Gastroesophageal sphincter (tissue), 3 donors: ENCODE results near the gene LRP1-AS.

Source experiments
- POLR2AphosphoS5 ChIP-seq: sonication (generic); formaldehyde crosslinking; IDR thresholded peaks from one replicate; pipeline ENCODE4 v1.6.1; 2017; ENCODE audit warnings: antibody characterized with exemption
- TF ChIP-seq, protein P1 (sequence below), 4 experiments: fragments of 200-600 bp in 2 of 4; fragments of 450-650 bp in 2 of 4; sonication (generic) in 1 of 4; IDR thresholded peaks; one replicate each; pipeline ENCODE4 v1.5.1; 2017 to 2019; ENCODE audit warnings: antibody characterized with exemption in 4 of 4, mild to moderate bottlenecking in 2 of 4, moderate library complexity in 2 of 4

DNA sequence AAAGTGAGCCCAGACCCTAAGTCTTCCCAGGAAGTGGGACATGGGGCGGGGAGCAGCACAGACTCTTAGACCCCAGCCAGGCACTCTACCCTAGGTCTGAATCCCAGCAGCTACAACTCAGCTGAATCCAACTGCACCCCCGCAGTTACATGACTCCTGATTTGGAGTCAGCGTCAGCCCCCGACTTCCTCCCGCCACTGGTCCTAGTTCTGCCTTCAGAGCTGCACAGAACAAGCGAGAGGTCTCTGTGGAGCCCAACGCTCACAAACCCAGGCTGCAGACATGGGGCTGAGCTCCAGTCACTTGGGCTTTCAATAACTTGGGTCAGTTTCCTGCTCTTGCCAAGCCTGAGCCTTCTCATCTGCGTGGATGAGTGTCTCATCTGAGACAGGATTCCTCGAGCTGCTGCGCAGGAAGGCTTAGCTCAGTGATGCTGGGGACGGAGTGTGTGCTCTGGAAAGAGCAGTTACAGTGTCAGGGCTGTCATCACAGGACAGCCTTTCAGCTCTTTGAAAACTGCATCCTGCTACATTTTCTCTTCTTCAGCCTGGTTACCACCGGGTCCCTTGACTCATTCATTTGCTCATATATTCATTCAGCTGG, 38.6 kb upstream of the LRP1-AS start:
- TF ChIP-seq, protein P1, sequence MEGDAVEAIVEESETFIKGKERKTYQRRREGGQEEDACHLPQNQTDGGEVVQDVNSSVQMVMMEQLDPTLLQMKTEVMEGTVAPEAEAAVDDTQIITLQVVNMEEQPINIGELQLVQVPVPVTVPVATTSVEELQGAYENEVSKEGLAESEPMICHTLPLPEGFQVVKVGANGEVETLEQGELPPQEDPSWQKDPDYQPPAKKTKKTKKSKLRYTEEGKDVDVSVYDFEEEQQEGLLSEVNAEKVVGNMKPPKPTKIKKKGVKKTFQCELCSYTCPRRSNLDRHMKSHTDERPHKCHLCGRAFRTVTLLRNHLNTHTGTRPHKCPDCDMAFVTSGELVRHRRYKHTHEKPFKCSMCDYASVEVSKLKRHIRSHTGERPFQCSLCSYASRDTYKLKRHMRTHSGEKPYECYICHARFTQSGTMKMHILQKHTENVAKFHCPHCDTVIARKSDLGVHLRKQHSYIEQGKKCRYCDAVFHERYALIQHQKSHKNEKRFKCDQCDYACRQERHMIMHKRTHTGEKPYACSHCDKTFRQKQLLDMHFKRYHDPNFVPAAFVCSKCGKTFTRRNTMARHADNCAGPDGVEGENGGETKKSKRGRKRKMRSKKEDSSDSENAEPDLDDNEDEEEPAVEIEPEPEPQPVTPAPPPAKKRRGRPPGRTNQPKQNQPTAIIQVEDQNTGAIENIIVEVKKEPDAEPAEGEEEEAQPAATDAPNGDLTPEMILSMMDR (IDR thresholded peaks at IDR 0.05): no peak
- TF ChIP-seq POLR2AphosphoS5: no peak
